Mesenchymal stem cell (in vitro differentiated cells and primary cell): ENCODE measurements around the gene BCDIN3D.

ENCODE experiments used
- DNase-seq: peaks from one replicate; pipeline ENCODE4 v3.0.0-alpha.2; 2013
- H2AFZ ChIP-seq: one replicate; pipeline ENCODE4 v1.6.1; 2013; ENCODE audit warnings: low read depth, mild to moderate bottlenecking, control low read depth, inconsistent platforms, low read length, moderate library complexity
- H2AK5ac ChIP-seq: 2 replicates; pipeline ENCODE4 v1.6.1; 2013; ENCODE audit warnings: low read length, moderate library complexity, mild to moderate bottlenecking, inconsistent platforms; ENCODE audit not compliant: severe bottlenecking
- H2BK120ac ChIP-seq: one replicate; pipeline ENCODE4 v1.6.1; 2013; ENCODE audit warnings: low read depth, mild to moderate bottlenecking, inconsistent platforms, low read length, moderate library complexity
- H2BK12ac ChIP-seq, 2 experiments: one replicate each; pipeline ENCODE4 v1.6.1; 2013; ENCODE audit warnings: inconsistent platforms in 2 of 2, low read length in 2 of 2, mild to moderate bottlenecking in 2 of 2, moderate library complexity in 2 of 2, control low read depth in 1 of 2
- H2BK15ac ChIP-seq: one replicate; pipeline ENCODE4 v1.6.1; 2013; ENCODE audit warnings: mild to moderate bottlenecking, low read depth, inconsistent platforms; ENCODE audit not compliant: poor library complexity, severe bottlenecking
- H2BK5ac ChIP-seq: 2 replicates; pipeline ENCODE4 v1.6.1; 2013; ENCODE audit warnings: low read depth, mild to moderate bottlenecking, low read length, control low read depth, inconsistent platforms; ENCODE audit not compliant: poor library complexity, severe bottlenecking
- H3K14ac ChIP-seq, 2 experiments: one replicate each; pipeline ENCODE4 v1.6.1; 2013; ENCODE audit warnings: inconsistent platforms in 2 of 2, low read length in 2 of 2, control low read depth in 1 of 2, mild to moderate bottlenecking in 1 of 2, moderate library complexity in 1 of 2
- H3K18ac ChIP-seq, 2 experiments: one replicate each; pipeline ENCODE4 v1.6.1; 2013; ENCODE audit warnings: inconsistent platforms in 2 of 2, low read length in 2 of 2, control low read depth in 1 of 2, low read depth in 1 of 2, mild to moderate bottlenecking in 1 of 2
- H3K23ac ChIP-seq, 2 experiments: one replicate each; pipeline ENCODE4 v1.6.1; 2013; ENCODE audit warnings: inconsistent platforms in 2 of 2, low read length in 2 of 2, mild to moderate bottlenecking in 2 of 2, moderate library complexity in 2 of 2, control low read depth in 1 of 2
- H3K27ac ChIP-seq: 2 replicates; pipeline ENCODE4 v1.5.1; 2013; ENCODE audit warnings: mild to moderate bottlenecking, moderate library complexity, low read length, control low read depth, inconsistent platforms; ENCODE audit not compliant: poor library complexity, severe bottlenecking
- H3K27me3 ChIP-seq, 2 experiments: 2 replicates each; pipeline versions ENCODE4 v1.6.1 to v1.7.0; 2013; ENCODE audit warnings: low read length in 2 of 2, mild to moderate bottlenecking in 2 of 2, moderate library complexity in 2 of 2, control low read depth in 1 of 2, inconsistent platforms in 1 of 2; ENCODE audit not compliant: control insufficient read depth in 1 of 2, insufficient read depth in 1 of 2
- H3K36me3 ChIP-seq, 2 experiments: 2 replicates each; pipeline versions ENCODE4 v1.6.1 to v1.7.0; 2013; ENCODE audit warnings: low read length in 2 of 2, control low read depth in 1 of 2, inconsistent platforms in 1 of 2, low read depth in 1 of 2, mild to moderate bottlenecking in 1 of 2; ENCODE audit not compliant: insufficient read depth in 2 of 2, control insufficient read depth in 1 of 2
- H3K4ac ChIP-seq, 2 experiments: one replicate each; pipeline ENCODE4 v1.6.1; 2013; ENCODE audit warnings: inconsistent platforms in 2 of 2, low read length in 2 of 2, mild to moderate bottlenecking in 2 of 2, moderate library complexity in 2 of 2, control low read depth in 1 of 2, low read depth in 1 of 2
- H3K4me1 ChIP-seq: 2 replicates; pipeline ENCODE4 v1.6.1; 2013; ENCODE audit warnings: low read depth, low read length, control low read depth; ENCODE audit not compliant: control insufficient read depth, insufficient read depth
- H3K4me2 ChIP-seq: 2 replicates; pipeline ENCODE4 v1.6.1; 2013; ENCODE audit warnings: low read length, mild to moderate bottlenecking, inconsistent platforms; ENCODE audit not compliant: poor library complexity, severe bottlenecking
- H3K4me3 ChIP-seq, 2 experiments: 2 replicates each; pipeline versions ENCODE4 v1.5.1 to v1.7.0; 2013; ENCODE audit warnings: low read length in 2 of 2, mild to moderate bottlenecking in 2 of 2, control low read depth in 1 of 2, low read depth in 1 of 2; ENCODE audit not compliant: insufficient read depth in 1 of 2
- H3K79me1 ChIP-seq: replicated peaks from 2 replicates; pipeline ENCODE4 v1.6.1; 2013; ENCODE audit warnings: mild to moderate bottlenecking, control low read depth, low read length, inconsistent platforms; ENCODE audit not compliant: poor library complexity, severe bottlenecking
- H3K9ac ChIP-seq: 2 replicates; pipeline ENCODE4 v1.7.0; 2013; ENCODE audit warnings: mild to moderate bottlenecking, low read length, moderate library complexity
- H3K9me3 ChIP-seq: 2 replicates; pipeline ENCODE4 v1.7.0; 2013; ENCODE audit warnings: mild to moderate bottlenecking, low read length; ENCODE audit not compliant: control insufficient read depth
- H4K8ac ChIP-seq: one replicate; pipeline ENCODE4 v1.6.1; 2013; ENCODE audit warnings: inconsistent platforms, mild to moderate bottlenecking, low read length, moderate library complexity
- H4K91ac ChIP-seq: one replicate; pipeline ENCODE4 v1.6.1; 2013; ENCODE audit warnings: mild to moderate bottlenecking, low read length, inconsistent platforms
- WGBS: methylation state at CpG from one replicate; pipeline ENCODE4 v1.1.7; 2013; ENCODE audit warnings: mixed read lengths; 5-methylcytosine and 5-hydroxymethylcytosine counted together

Gene BCDIN3D

DNA sequence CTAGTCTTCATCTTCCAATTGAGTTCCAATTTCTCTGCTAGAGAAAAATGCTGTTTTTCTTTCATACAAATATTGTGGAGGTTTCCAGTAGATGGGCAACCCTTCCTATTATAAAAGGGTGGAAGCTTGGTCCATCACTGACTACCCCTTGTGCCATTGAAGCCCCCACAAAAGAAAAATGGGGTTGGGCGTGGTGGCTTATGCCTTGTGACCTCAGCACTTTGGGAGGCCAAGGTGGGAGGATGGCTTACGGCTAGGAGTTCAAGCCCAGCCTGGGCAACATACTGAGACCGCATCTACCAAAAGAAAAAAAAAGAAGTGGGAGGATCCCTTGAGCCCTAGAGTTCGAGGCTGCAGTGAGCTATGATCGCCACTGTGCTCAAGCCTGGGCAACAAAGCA lies 37.5 kb downstream of the BCDIN3D start:
- Histone ChIP-seq H4K91ac (no peak overlapping the region), H4K8ac (no peak overlapping the region), H3K4me2 (no peak overlapping the region), H3K9ac (no peak overlapping the region), H2AFZ (no peak overlapping the region), H3K23ac (no peak overlapping the region), H3K4me3 (no peak overlapping the region), H2AK5ac (no peak overlapping the region), H3K4me1 (peaks cover 29% of the 10 kb centered on the region), H3K36me3 (peaks cover 69 to 79% of the 10 kb centered on the region in 2 experiments), H2BK5ac (no peak overlapping the region), H3K4ac (no peak overlapping the region), H3K18ac (no peak overlapping the region), H3K27ac (no peak overlapping the region), H3K9me3 (no peaks in the 10 kb centered on the region), H3K27me3 (no peaks in the 10 kb centered on the region), H2BK15ac (no peak overlapping the region), H2BK12ac (no peak overlapping the region), H3K14ac (no peak overlapping the region), H3K79me1 (peaks cover 75% of the 10 kb centered on the region), H2BK120ac (no peak overlapping the region)
- WGBS = 99% methylated on average over 5 of the region's 5 CpGs
- no peak for DNase-seq

DNA sequence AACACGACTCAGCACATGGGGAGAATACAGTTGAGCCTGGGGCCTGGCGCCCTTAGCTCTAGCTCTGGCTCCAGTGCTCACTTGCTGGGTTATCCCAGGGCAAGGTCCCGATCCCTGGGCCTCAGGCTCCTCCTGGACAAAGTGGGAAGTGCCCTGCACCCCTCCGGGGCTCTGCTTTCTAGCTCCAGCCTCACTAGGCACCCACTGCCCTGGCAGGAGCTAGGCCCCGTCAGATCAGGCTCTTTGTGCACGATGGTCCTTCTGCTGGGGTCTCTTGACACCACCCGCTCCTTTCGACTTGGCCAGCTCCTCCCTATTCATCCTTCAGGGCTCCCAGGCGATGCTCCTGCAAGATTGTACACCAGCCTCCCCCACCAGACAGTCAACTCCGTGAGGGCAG lies 38.1 kb downstream of the BCDIN3D start:
- Histone ChIP-seq H2BK15ac (no peak overlapping the region), H3K4me2 (no peak overlapping the region), H3K14ac (no peak overlapping the region), H3K23ac (no peak overlapping the region), H3K18ac (no peak overlapping the region), H3K9me3 (no peaks in the 10 kb centered on the region), H2BK120ac (no peak overlapping the region), H3K4ac (no peak overlapping the region), H3K27ac (no peak overlapping the region), H3K27me3 (no peaks in the 10 kb centered on the region), H4K8ac (no peak overlapping the region), H3K36me3 (peaks cover 74 to 78% of the 10 kb centered on the region in 2 experiments), H2AFZ (no peak overlapping the region), H2BK5ac (no peak overlapping the region), H4K91ac (no peak overlapping the region), H2BK12ac (no peak overlapping the region), H3K79me1 (peaks cover 74% of the 10 kb centered on the region), H3K4me1 (peaks cover 24% of the 10 kb centered on the region), H2AK5ac (no peak overlapping the region), H3K9ac (no peak overlapping the region), H3K4me3 (no peak overlapping the region)
- no peak for DNase-seq
- 98% methylated on average over 10 of the region's 10 CpGs for WGBS

DNA sequence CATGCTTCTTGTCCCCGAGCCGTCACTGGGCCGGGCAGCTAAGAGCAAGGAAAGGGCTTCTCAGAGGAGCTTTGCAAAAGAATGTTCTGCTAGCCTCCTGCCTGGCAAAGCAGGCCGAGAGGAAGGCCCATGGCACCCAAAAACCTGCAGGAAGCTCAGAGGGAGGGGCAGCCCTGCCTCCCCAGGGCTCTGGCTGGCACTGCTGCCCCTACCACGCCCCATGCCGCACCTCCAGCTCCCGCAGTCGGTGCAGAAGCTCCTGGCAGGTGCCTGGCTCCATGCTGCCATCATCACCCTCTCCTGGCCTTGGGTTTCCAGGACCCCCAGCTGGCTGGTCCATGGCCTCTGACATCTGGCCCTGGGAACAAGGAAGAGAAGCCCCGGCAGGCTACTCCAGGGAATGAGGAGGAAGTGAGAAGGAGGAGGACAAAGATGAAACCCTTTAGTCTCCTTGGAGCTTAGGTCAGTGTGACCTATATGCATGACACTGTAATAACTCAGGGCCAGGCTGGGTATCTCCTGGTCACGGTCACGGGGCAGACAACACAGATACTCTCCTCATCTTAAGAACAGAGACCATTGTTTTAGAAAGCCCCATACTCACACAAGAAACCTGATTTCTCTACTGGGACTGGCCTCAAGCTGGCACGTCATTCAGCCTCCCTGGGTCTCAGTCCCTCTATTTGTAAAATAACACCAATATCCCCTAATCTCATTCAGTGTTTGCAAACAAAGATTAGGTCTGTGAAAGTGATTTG lies 39.0 kb downstream of the BCDIN3D start:
- no peaks in the 10 kb centered on the region for H3K9me3 ChIP-seq
- H3K79me1 ChIP-seq = peaks cover 70% of the 10 kb centered on the region
- no peak overlapping the region for H2AK5ac ChIP-seq
- no peak overlapping the region for H3K4ac ChIP-seq
- no peak overlapping the region for H3K18ac ChIP-seq
- no peak overlapping the region for H3K4me2 ChIP-seq
- H3K4me1 ChIP-seq = peaks cover 15% of the 10 kb centered on the region
- no peak overlapping the region for H2AFZ ChIP-seq
- no peak overlapping the region for H3K27ac ChIP-seq
- no peak overlapping the region for H4K8ac ChIP-seq
- H2BK120ac ChIP-seq = no peak overlapping the region
- H2BK5ac ChIP-seq = no peak overlapping the region
- no peaks in the 10 kb centered on the region for H3K27me3 ChIP-seq
- no peak overlapping the region for H3K14ac ChIP-seq
- DNase-seq = no peak
- H4K91ac ChIP-seq = no peak overlapping the region
- 92% methylated on average over 11 of the region's 12 CpGs for WGBS
- H3K36me3 ChIP-seq = peaks cover 82% of the 10 kb centered on the region in 2 experiments
- H3K9ac ChIP-seq = no peak overlapping the region
- H2BK15ac ChIP-seq = no peak overlapping the region
- no peak overlapping the region for H2BK12ac ChIP-seq
- no peak overlapping the region for H3K4me3 ChIP-seq
- H3K23ac ChIP-seq = no peak overlapping the region

DNA sequence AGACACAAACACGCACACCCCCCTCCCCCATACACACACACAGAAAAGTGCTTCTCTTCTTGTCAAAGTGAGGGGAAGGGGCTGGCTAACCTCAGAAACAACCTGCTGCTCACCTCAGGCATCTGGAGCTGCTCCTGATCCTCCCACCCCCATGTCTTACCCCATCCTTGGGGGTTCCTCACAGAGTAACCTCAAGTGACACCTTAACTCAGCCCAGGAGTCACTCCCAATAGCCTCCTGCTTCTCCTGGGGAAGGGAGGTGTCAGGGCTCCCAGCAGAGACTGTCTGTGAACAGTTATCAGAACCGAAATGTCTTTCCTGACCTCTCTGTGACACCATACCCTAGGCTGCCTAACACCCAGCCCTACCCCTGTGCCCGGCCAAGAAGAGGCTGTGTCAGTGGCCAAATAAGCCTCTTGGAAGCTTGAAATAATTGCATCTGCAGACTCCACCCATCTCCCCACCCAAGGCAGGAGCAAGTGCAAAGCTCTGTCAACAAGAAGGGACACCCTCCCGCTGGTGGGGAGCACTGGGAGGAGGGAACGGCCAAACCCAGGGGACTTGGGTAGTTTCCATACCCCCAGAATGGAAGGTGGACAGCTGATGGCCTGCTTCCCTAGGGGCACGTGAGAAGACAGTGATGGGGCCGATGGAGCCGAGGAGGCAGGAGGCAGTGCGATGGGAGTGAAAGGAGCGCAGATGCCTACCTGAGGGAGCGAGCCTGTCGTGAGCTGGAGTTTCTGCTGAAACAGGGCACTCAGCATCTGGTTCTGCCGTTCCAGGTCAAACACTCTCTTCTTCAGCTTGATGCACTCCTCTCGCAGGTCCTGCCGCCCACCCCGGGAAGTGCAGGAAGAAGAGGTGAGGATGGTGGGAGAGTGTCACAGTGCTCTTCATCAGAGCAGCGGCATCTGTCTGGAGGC lies 41.5 kb downstream of the BCDIN3D start:
- H3K79me1 ChIP-seq = peaks cover 53% of the 10 kb centered on the region
- no peak overlapping the region for H3K14ac ChIP-seq
- H2BK5ac ChIP-seq = no peak overlapping the region
- no peak overlapping the region for H3K23ac ChIP-seq
- H3K36me3 ChIP-seq = peaks cover 88 to 94% of the 10 kb centered on the region in 2 experiments
- no peak overlapping the region for H2AK5ac ChIP-seq
- WGBS = 96% methylated on average over 17 of the region's 17 CpGs
- H3K4ac ChIP-seq = no peak overlapping the region
- H2BK15ac ChIP-seq = no peak overlapping the region
- H3K4me2 ChIP-seq = no peak overlapping the region
- no peak overlapping the region for H4K8ac ChIP-seq
- H3K9ac ChIP-seq = no peak overlapping the region
- no peak overlapping the region for H2AFZ ChIP-seq
- no peak overlapping the region for H3K4me3 ChIP-seq
- no peaks in the 10 kb centered on the region for H3K9me3 ChIP-seq
- no peak overlapping the region for H2BK120ac ChIP-seq
- no peak for DNase-seq
- no peak overlapping the region for H2BK12ac ChIP-seq
- H3K27me3 ChIP-seq = no peaks in the 10 kb centered on the region
- H3K18ac ChIP-seq = no peak overlapping the region
- no peak overlapping the region for H3K27ac ChIP-seq
- H4K91ac ChIP-seq = no peak overlapping the region
- H3K4me1 ChIP-seq = peaks cover 2% of the 10 kb centered on the region
